Measurements from ENCODE around the gene VKORC1L1. TPM values are rescaled to one million over a fixed set of nuclear protein-coding genes. Genes with fewer than 3 reads are reported as not detected.
A peak's percentile ranks its signal among the peaks of the same experiment; 100 is the strongest.
"Not testable (repeated sequence)": the region's sequence is repeated elsewhere in the genome, so short reads cannot be mapped to it uniquely, and the experiment has no call there.

VKORC1L1 gene
- total RNA-seq, 1 donor from 2014 or later: 24.3 TPM

DNA sequence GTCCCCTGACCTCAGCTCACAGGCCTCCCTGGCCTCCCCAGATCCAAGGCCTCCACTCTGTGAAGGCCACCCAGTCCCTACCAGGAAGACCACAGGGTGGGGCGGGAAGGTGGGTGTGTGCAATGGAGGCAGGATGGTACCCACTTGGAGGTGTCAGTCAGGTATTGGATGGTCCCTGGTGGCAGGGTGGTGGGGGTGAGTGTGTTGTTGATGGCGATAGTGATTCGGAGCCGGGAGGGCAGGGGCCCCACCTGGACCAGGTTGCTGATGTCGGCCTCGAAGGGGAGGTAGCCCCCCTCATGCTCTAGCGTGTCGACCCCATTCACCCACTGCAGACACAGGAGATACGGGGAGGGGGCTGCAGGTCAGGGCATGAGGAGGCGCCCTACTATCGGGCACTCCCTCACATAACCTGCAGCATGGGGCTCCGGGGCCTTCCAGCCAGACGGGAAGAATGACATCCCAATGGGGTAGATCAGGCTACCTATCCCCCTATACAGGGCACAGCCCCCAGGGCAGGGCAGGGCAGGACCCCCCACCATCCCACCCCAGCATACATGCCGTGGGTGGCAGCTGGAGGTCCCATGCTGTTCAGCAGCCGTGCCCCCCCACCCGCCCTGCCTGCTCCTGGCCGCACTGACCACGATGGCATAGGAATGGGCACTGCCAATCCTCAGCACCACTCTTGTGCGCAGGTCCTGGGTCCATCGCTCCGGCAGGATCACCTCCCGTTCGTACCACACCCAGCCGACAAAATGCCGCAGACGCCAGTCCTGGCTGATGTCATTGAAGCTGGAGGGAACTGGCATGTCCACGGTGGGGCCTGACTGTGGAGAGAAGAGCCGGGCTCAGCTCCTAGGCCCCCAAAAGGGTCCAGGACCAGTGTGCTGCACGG, 107.0 kb downstream of the VKORC1L1 start:
- no peak for DNase-seq

- DNase-seq: peak; percentile 50
Observed at GRCh38 chr7:65980478-65981250, 107.8 kb downstream of the VKORC1L1 start.

DNA sequence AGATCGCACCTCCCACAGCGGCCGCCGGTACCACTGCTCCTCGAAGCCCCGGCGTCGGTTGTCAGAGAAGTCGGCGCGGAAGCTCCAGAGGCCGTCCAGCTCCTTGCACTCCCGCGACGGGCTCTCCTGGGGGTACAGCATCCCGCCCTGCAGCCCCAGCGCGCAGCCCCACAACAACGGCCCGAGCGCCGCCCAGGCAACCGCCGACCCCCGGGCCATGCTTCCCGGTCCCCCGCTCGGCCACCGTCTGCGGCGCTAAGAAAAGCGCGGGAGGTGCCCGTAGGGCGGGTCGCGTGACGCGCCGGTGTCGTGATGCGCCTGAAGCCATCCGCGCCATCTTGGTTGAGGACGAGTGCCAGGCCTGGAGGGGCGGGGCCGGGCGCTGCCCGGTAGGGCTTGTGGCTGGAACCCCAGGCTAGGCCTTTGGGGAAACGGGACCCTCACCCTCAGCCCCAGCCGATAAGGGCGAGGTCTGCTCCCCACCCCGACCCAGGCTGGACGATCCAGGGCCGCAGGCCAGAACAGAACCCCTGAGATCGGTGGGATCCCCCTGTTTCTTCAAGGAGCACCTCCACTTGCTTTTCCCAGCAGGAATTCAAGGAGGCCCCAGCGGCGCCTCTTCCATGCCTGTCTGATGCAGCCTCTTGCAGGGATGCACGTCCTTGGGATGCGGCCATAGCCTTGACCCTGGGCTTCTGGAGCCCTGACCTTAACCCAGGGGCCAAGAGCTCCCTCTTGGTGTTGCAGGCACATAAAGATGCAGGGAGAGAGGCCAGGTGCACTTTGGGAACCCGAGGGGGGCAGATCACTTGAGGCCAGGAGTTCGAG, 109.3 kb downstream of the VKORC1L1 start, which contains the start of gene GUSB:
Gene GUSB (minus strand): TSS at position 249 of the 828 bp plus-strand sequence. CDS start 30 bp downstream, at position 219.
- peak; percentile 93 for DNase-seq

DNA sequence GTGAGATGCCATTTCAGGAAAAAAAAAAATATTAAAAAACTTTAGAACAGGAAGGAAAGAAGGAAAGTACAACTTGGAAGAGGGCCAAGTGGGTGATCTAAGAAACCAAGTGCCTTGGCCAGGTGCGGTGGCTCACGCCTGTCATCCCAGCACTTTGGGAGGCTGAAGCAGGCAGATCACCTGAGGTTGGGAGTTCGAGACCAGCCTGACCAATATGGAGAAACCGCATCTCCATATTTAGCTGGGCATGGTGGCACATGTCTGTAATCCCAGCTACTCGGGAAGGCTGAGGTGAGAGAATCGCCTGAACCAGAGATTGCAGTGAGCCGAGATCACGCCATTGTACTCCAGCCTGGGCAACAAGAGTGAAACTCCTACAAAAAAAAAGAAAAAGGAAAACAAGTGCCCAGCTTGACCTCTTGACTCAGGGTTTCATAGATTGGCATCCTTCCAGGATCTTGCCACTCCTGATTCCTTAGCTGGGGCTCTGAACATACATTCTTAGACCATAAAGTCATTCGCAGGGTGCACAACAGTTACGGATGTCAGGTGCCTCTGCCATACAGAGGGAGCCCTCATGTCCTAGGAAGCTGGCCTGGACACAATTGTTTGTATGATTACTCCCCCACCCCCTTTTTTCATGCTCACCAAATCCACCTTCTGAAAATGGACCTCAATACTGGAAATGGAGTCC, 111.2 kb downstream of the VKORC1L1 start:
- DNase-seq: peak; percentile 80

GRCh38 chr7:65988084-65988483, 115.2 kb downstream of the VKORC1L1 start:
- no peak for DNase-seq

DNA sequence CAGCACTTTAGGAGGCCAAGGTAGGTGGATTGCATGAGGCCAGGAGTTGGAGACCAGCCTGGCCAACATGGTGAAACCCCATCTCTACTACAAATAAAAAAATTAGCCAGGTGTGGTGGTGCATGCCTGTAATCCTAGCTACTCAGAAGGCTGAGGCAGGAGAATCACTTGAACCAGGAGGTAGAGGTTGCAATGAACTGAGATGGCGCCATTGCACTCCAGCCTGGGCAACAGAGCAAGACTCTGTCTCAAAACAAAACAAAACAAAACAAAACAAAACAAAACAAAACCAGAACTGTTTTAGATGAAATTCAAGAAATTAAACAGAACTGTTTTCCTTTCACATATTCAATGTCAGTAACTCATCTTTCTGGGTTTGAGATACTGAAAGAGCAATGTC, 115.6 kb downstream of the VKORC1L1 start:
- not testable (repeated sequence) for DNase-seq

GRCh38 chr7:65989694-65990080, 116.8 kb downstream of the VKORC1L1 start:
- no peak for DNase-seq

- DNase-seq: not testable (repeated sequence)
Observed at GRCh38 chr7:65991829-65992228, 119.0 kb downstream of the VKORC1L1 start.

DNA sequence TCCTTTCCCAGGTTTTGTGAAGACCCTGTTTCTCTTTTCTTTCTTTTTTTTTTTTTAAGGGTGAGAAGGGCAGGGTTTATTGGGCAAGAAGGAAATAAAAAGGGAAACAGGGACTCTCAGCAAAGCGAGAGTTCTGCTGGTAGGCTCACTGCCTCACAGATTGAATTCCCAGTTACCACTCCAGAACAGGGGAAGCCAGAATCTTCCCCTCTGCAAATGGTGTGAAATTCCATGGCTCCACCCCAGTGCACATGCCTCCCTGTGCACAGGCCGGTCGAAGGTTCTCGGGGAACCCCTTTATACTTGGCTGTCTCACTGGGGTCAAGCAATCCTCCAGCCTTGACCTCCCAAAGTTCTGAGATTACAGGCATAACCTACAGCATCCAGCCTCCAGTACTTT, 119.7 kb downstream of the VKORC1L1 start:
- DNase-seq: no peak

DNA sequence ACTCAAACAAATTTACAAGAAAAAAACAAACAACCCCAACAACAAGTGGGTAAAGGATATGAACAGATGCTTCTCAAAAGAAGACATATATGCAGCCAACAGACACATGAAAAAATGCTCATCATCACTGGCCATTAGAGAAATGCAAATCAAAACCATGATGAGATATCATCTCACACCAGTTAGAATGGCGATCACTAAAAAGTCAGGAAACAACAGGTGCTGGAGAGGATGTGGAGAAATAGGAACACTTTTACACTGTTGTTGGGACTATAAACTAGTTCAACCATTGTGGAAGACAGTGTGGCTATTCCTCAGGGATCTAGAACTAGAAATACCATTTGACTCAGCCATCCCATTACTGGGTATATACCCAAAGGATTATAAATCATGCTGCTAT, 122.1 kb downstream of the VKORC1L1 start:
- DNase-seq: not testable (repeated sequence)

GRCh38 chr7:66000823-66001417, 128.0 kb downstream of the VKORC1L1 start:
- DNase-seq: not testable (repeated sequence)

GRCh38 chr7:66005115-66005671, 132.3 kb downstream of the VKORC1L1 start:
- not testable (repeated sequence) for DNase-seq

- no peak for DNase-seq
Observed at GRCh38 chr7:66007232-66007631, 134.4 kb downstream of the VKORC1L1 start.

Other genes starting within 250 kb of the VKORC1L1 start
- 40.2 and 48.1 TPM in 2 replicates for gene GUSB, start 109.1 kb downstream of the VKORC1L1 start, total RNA-seq
- gene ASL, start 202.7 kb downstream of the VKORC1L1 start, total RNA-seq: 82.4 and 96.9 TPM in 2 replicates
- 22.5 and 25.4 TPM in 2 replicates for gene CRCP, start 241.8 kb downstream of the VKORC1L1 start, total RNA-seq

Data from dermis blood vessel endothelial cell (primary cell).